GM12878 (cell line): ENCODE data around the gene ANXA2R. TPM values are rescaled to one million over a fixed set of nuclear protein-coding genes. Genes with fewer than 3 reads are reported as not detected.

Source experiments
- ATAC-seq: fragments of 200-7000 bp; cut with Tn5 transposase; 3 replicates; pipeline ENCODE4 v1.9.1; 2020; ENCODE audit warnings: mild to moderate bottlenecking, moderate library complexity
- BruUV-seq: library from RNA; stranded (reverse); fragments of 400-500 nt; replicated peaks from 2 replicates; lab custom pipeline; 2021; lab: Mats Ljungman, UMichigan
- CTCF ChIA-PET: fragments of 300-600 bp; sonication (Branson Sonifier 250); formaldehyde crosslinking; extraction: SDS; loops from one replicate; lab custom pipeline; 2021; ENCODE audit warnings: inconsistent platforms; lab: Yijun Ruan, JAX
- POLR2A ChIA-PET: fragments of 350-600 bp; formaldehyde crosslinking; extraction: SDS; loops from one replicate; lab custom pipeline; 2021; ENCODE audit warnings: inconsistent platforms; lab: Charles Lee
- RAD21 ChIA-PET: fragments of 300-600 bp; sonication (Branson Sonifier 250); formaldehyde crosslinking; loops from one replicate; lab custom pipeline; 2023; ENCODE audit warnings: antibody characterized with exemption; ENCODE audit not compliant: unreplicated experiment; lab: Charles Lee
- SMC1A ChIA-PET: fragments of 300-600 bp; sonication (Branson Sonifier 250); formaldehyde crosslinking; loops from one replicate; lab custom pipeline; 2023; ENCODE audit not compliant: unreplicated experiment, uncharacterized antibody; lab: Charles Lee
- DNase-seq: peaks from one replicate; pipeline ENCODE4 v3.0.0-alpha.2; 2011; ENCODE audit warnings: low read depth, low spot score
- FAIRE-seq: peaks from 3 replicates; lab custom pipeline; 2011; peaks lifted over from hg19 to GRCh38; lab: Jason Lieb, UNC
- H2AFZ ChIP-seq: 2 replicates; pipeline ENCODE4 v1.6.0; 2011; ENCODE audit warnings: low read depth, low read length, control low read depth; ENCODE audit not compliant: control insufficient read depth
- H3K27ac ChIP-seq: 2 replicates; pipeline ENCODE4 v1.5.1; 2011; ENCODE audit warnings: control low read depth; ENCODE audit not compliant: control insufficient read depth, insufficient read depth
- H3K27me3 ChIP-seq, 2 experiments: replicated peaks in 1 of 2; 2 replicates each; pipeline versions ENCODE4 v1.6.0 to v1.6.1; 2011; ENCODE audit warnings: low read length in 1 of 2; ENCODE audit not compliant: control insufficient read depth in 2 of 2, insufficient read depth in 2 of 2
- H3K36me3 ChIP-seq, 2 experiments: 2 replicates each; pipeline ENCODE4 v1.5.1; 2011; ENCODE audit warnings: low read length in 1 of 2; ENCODE audit not compliant: control insufficient read depth in 2 of 2, insufficient read depth in 2 of 2
- H3K4me1 ChIP-seq: 2 replicates; pipeline ENCODE4 v1.6.1; 2011; ENCODE audit warnings: mild to moderate bottlenecking, low read length, moderate library complexity, mixed read lengths; ENCODE audit not compliant: control insufficient read depth, insufficient read depth
- H3K4me2 ChIP-seq: 2 replicates; pipeline ENCODE4 v1.6.0; 2011; ENCODE audit warnings: control low read depth; ENCODE audit not compliant: control insufficient read depth, insufficient read depth
- H3K4me3 ChIP-seq: fragments of 200-600 bp; sonication (generic); 2 replicates; pipeline ENCODE4 v1.5.1; 2016
- H3K79me2 ChIP-seq: 2 replicates; pipeline ENCODE4 v1.6.0; 2011; ENCODE audit warnings: low read length; ENCODE audit not compliant: control insufficient read depth, insufficient read depth
- H3K9ac ChIP-seq: 2 replicates; pipeline ENCODE4 v1.8.0; 2011; ENCODE audit warnings: low read length, control low read depth, mixed read lengths; ENCODE audit not compliant: control insufficient read depth, insufficient read depth
- H3K9me3 ChIP-seq: replicated peaks from 3 replicates; pipeline ENCODE4 v1.5.1; 2011; ENCODE audit warnings: mild to moderate bottlenecking, low read length; ENCODE audit not compliant: control insufficient read depth, insufficient read depth
- H4K20me1 ChIP-seq: 2 replicates; pipeline ENCODE4 v1.6.0; 2011; ENCODE audit not compliant: control insufficient read depth, insufficient read depth
- ASH2L ChIP-seq: fragments of 300-600, 200-600 bp; sonication (generic); IDR thresholded peaks from 2 replicates; pipeline ENCODE4 v1.6.1; 2017; ENCODE audit warnings: low read depth, mild to moderate bottlenecking, borderline replicate concordance
- BACH1 ChIP-seq: fragments of 450-650 bp; IDR thresholded peaks from 2 replicates; pipeline ENCODE4 v1.6.1; 2017; ENCODE audit warnings: mild to moderate bottlenecking, borderline replicate concordance
- BRCA1 ChIP-seq: IDR thresholded peaks from 2 replicates; pipeline ENCODE4 v1.6.1; 2011; ENCODE audit warnings: low read depth, low read length, improper control_type of control experiment
- CBX5 ChIP-seq: sonication (generic); IDR thresholded peaks from 2 replicates; pipeline ENCODE4 v1.6.1; 2016; ENCODE audit warnings: low read depth, moderate library complexity, mild to moderate bottlenecking, inconsistent platforms
- CEBPB ChIP-seq, 2 experiments: fragments of 150-350 bp in 1 of 2; IDR thresholded peaks; 2 replicates each; pipeline ENCODE4 v1.6.1; 2012 to 2014; ENCODE audit warnings: low read depth in 2 of 2, low read length in 2 of 2, borderline replicate concordance in 1 of 2, inconsistent platforms in 1 of 2
- CHD2 ChIP-seq: IDR thresholded peaks from 2 replicates; pipeline ENCODE4 v1.6.1; 2011; ENCODE audit warnings: low read depth, low read length, improper control_type of control experiment, borderline replicate concordance
- CREB1 ChIP-seq: IDR thresholded peaks from 2 replicates; pipeline ENCODE4 v1.6.1; 2012; ENCODE audit warnings: low read depth, mild to moderate bottlenecking, inconsistent platforms
- ETV6 ChIP-seq, 2 experiments: fragments of 450-650 bp in 1 of 2; IDR thresholded peaks in 1 of 2; conservative IDR thresholded peaks in 1 of 2; 2 replicates each; pipeline ENCODE4 v1.6.1; 2014; ENCODE audit warnings: antibody characterized with exemption in 1 of 2, borderline replicate concordance in 1 of 2, low read depth in 1 of 2, mild to moderate bottlenecking in 1 of 2, moderate library complexity in 1 of 2
- KAT2A ChIP-seq: conservative IDR thresholded peaks from 2 replicates; pipeline ENCODE4 v1.6.1; 2011; ENCODE audit warnings: low read depth, low read length; ENCODE audit not compliant: control insufficient read depth
- MAX ChIP-seq: IDR thresholded peaks from 2 replicates; pipeline ENCODE4 v1.6.1; 2012; ENCODE audit warnings: low read depth, low read length, improper control_type of control experiment
- PAX5 ChIP-seq: IDR thresholded peaks from 2 replicates; pipeline ENCODE4 v1.6.1; 2011; ENCODE audit warnings: low read depth, low read length, borderline replicate concordance
- PML ChIP-seq: IDR thresholded peaks from 2 replicates; pipeline ENCODE4 v1.6.1; 2012; ENCODE audit warnings: low read length, inconsistent platforms
- POLR2A ChIP-seq: IDR thresholded peaks from 2 replicates; pipeline ENCODE4 v1.6.1; 2011; ENCODE audit warnings: low read depth, mild to moderate bottlenecking, low read length
- RCOR1 ChIP-seq: conservative IDR thresholded peaks from 2 replicates; pipeline ENCODE4 v1.6.1; 2012; ENCODE audit warnings: low read depth, low read length, improper control_type of control experiment
- RFX5 ChIP-seq: IDR thresholded peaks from 2 replicates; pipeline ENCODE4 v1.6.1; 2011; ENCODE audit warnings: low read depth, low read length, improper control_type of control experiment
- SMARCA5 ChIP-seq: fragments of 450-650 bp; IDR thresholded peaks from 2 replicates; pipeline ENCODE4 v1.6.1; 2017; ENCODE audit warnings: mild to moderate bottlenecking
- SPI1 ChIP-seq: IDR thresholded peaks from 2 replicates; pipeline ENCODE4 v1.6.1; 2011; ENCODE audit warnings: low read depth, mild to moderate bottlenecking, low read length, moderate library complexity, borderline replicate concordance; ENCODE audit not compliant: insufficient read depth
- WRNIP1 ChIP-seq: IDR thresholded peaks from 2 replicates; pipeline ENCODE4 v1.6.1; 2011; ENCODE audit warnings: low read depth, low read length, improper control_type of control experiment, borderline replicate concordance
- ZNF207 ChIP-seq: fragments of 450-650 bp; IDR thresholded peaks from 2 replicates; pipeline ENCODE4 v1.6.1; 2014; ENCODE audit warnings: antibody characterized with exemption, mild to moderate bottlenecking, borderline replicate concordance
- WGBS: methylation state at CpG from one replicate; pipeline ENCODE4 v1.1.6; 2016; ENCODE audit warnings: low lambda C conversion rate; ENCODE audit not compliant: insufficient replicate concordance, insufficient coverage; ENCODE audit errors: missing lambda C conversion rate; 5-methylcytosine and 5-hydroxymethylcytosine counted together
- in situ Hi-C: fragments of 300-500 bp; cut with MboI; formaldehyde crosslinking; loops from 9 replicates; pipeline ENCODE4 v1.14.3; 2018; ENCODE audit warnings: mixed read lengths
- intact Hi-C: fragments of 100-400 bp; cut with micrococcal nuclease; formaldehyde crosslinking; loops from one replicate; pipeline ENCODE4 v1.14.2; 2022; ENCODE audit not compliant: unreplicated experiment
- polyA plus RNA-seq, 11 experiments: library from polyadenylated mRNA; depleted of rRNA in 4 of 11; unstranded in 6 of 11; stranded (reverse) in 5 of 11; fragments of >200 nt; fragmentation: Nextera tagmentation in 4 of 11; fragmentation: Illumina TruSeq in 1 of 11; extraction: Ambion mirVana in 4 of 11; extraction: Trizol in 1 of 11; gene quantifications; 1 replicate in 1 of 11; 2 replicates in 10 of 11; pipeline versions ENCODE4 v1.2.1 to v1.2.3, GENCODE V29; 2011 to 2016; ENCODE audit warnings: inconsistent platforms in 2 of 11, missing spikeins in 2 of 11, low read depth in 1 of 11
- total RNA-seq, 4 experiments: library from RNA; depleted of rRNA in 3 of 4; stranded (reverse); fragments of >200 nt in 3 of 4; fragmentation: Illumina TruSeq in 1 of 4; extraction: Trizol in 1 of 4; gene quantifications; 2 replicates each; pipeline versions ENCODE4 v1.2.1 to v1.2.3, GENCODE V29; 2013 to 2021
- TF ChIP-seq, protein P1 (sequence below): IDR thresholded peaks from 2 replicates; pipeline ENCODE4 v1.6.1; 2011; ENCODE audit warnings: borderline replicate concordance, low read depth, mild to moderate bottlenecking, moderate library complexity, low read length; ENCODE audit not compliant: insufficient read depth, poor library complexity, severe bottlenecking
- TF ChIP-seq, protein P2 (sequence below): IDR thresholded peaks from 2 replicates; pipeline ENCODE4 v1.6.1; 2011; ENCODE audit warnings: low read depth, low read length, improper control_type of control experiment, borderline replicate concordance

Gene ANXA2R
- total and polyA plus RNA-seq, 10 of the 15 experiments (the other 5 are each of a cell fraction or from before 2014, with no cell fraction given): 2.3 to 7.8 (median 4.4) TPM

- under 1% methylated on average over 33 of the region's 33 CpGs for WGBS
- no TSS peak for BruUV-seq
- TF ChIP-seq SMARCA5: peak; percentile 36; the same call in 1 of the 2 replicates
- no peak for TF ChIP-seq RFX5
- 0 out of 2 replicates have a peak, but pooled peaks have one; percentile 17 for TF ChIP-seq CBX5
- TF ChIP-seq BACH1: 0 out of 2 replicates have a peak, but pooled peaks have one; percentile 14
- TF ChIP-seq ETV6 (conservative IDR thresholded peaks at IDR 0.05 in 1 of 2, IDR thresholded peaks at IDR 0.05 in 1 of 2; ENCODE audit: borderline replicate concordance in 1 of 2, low read depth in 1 of 2): peak in 1 of 2 experiments; percentile 42; a peak in 2 of 4 replicates
- peak; percentile 22; the same call in 1 of the 2 replicates for TF ChIP-seq ASH2L
- 0 out of 2 replicates have a peak, but pooled peaks have one; percentile 42 for TF ChIP-seq MAX
- 0 out of 2 replicates have a peak, but pooled peaks have one; percentile 20 for TF ChIP-seq CREB1
- TF ChIP-seq CEBPB (IDR thresholded peaks at IDR 0.05; ENCODE audit: borderline replicate concordance in 1 of 2, low read depth in 2 of 2, low read length in 2 of 2): no peak
- no peak for TF ChIP-seq WRNIP1
- TF ChIP-seq ZNF207: peak; percentile 15; the same call in 1 of the 2 replicates
- peak; percentile 56; the same call in 1 of the 2 replicates for TF ChIP-seq PAX5
- 0 out of 2 replicates have a peak, but pooled peaks have one; percentile 55 for TF ChIP-seq PML
- no peak for TF ChIP-seq BRCA1
- TF ChIP-seq SPI1: no peak
- TF ChIP-seq, protein P1, sequence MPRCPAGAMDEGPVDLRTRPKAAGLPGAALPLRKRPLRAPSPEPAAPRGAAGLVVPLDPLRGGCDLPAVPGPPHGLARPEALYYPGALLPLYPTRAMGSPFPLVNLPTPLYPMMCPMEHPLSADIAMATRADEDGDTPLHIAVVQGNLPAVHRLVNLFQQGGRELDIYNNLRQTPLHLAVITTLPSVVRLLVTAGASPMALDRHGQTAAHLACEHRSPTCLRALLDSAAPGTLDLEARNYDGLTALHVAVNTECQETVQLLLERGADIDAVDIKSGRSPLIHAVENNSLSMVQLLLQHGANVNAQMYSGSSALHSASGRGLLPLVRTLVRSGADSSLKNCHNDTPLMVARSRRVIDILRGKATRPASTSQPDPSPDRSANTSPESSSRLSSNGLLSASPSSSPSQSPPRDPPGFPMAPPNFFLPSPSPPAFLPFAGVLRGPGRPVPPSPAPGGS: no peak
- no peak for TF ChIP-seq RCOR1
- TF ChIP-seq KAT2A: no peak
- peak; percentile 66 for TF ChIP-seq POLR2A
- TF ChIP-seq CHD2: no peak
- TF ChIP-seq, protein P2, sequence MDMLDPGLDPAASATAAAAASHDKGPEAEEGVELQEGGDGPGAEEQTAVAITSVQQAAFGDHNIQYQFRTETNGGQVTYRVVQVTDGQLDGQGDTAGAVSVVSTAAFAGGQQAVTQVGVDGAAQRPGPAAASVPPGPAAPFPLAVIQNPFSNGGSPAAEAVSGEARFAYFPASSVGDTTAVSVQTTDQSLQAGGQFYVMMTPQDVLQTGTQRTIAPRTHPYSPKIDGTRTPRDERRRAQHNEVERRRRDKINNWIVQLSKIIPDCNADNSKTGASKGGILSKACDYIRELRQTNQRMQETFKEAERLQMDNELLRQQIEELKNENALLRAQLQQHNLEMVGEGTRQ: no peak
These were observed 1.6 kb upstream of the ANXA2R start for GRCh38 chr5:43041669-43042175.

More at GRCh38 chr5:43041669-43042175, 1.6 kb upstream of the ANXA2R start:
- DNase-seq: no peak
- Histone ChIP-seq H3K27me3 (no peaks in the 10 kb centered on the region), H3K27ac (peak overlapping the region; percentile 82), H3K9me3 (no peaks in the 10 kb centered on the region), H3K9ac (peak overlapping the region; percentile 68), H3K36me3 (no peaks in the 10 kb centered on the region), H2AFZ (peak overlapping the region; percentile 77), H3K4me2 (peak overlapping the region; percentile 95), H3K79me2 (no peaks in the 10 kb centered on the region), H3K4me1 (peaks cover 16% of the 10 kb centered on the region), H3K4me3 (peak overlapping the region; percentile 66), H4K20me1 (no peaks in the 10 kb centered on the region)
- ChIA-PET POLR2A (interaction anchor here (0.7 to 2.7 kb wide), 14 partner anchors 12 to 1166 kb away, joined by 3 to 28 read pairs (median 6); partner anchors contain the start of gene HMGCS1), RAD21 (interaction anchor here (0.8 to 3.2 kb wide), 27 partner anchors 12 to 476 kb away, joined by 3 to 70 read pairs (median 5); partner anchors contain the start of genes HMGCS1, TMEM267 and ZNF131), CTCF (interaction anchor here (0.8 to 3.8 kb wide), 30 partner anchors 8 to 442 kb away, joined by 3 to 70 read pairs (median 7); partner anchors contain the start of genes HMGCS1, TMEM267 and ZNF131), SMC1A (interaction anchor here (0.6 to 7.9 kb wide), 24 partner anchors 9 to 348 kb away, joined by 3 to 111 read pairs (median 4); partner anchors contain the start of genes HMGCS1 and ZNF131)
- intact Hi-C loops (loop anchor here (1.0 to 2.0 kb wide), 2 partner anchors 24 to 63 kb away; no protein-coding TSS in a partner anchor), in situ Hi-C loops (loop anchor here (5.0 kb wide), 2 partner anchors 89 to 134 kb away; no protein-coding TSS in a partner anchor)
- peak; percentile 78 for FAIRE-seq
- peak; percentile 38 for ATAC-seq
